Epithelial cell of proximal tubule (primary cell): ENCODE measurements around the gene BRD7. TPM values are rescaled to one million over a fixed set of nuclear protein-coding genes. Genes with fewer than 3 reads are reported as not detected.

Experiments used
- DNase-seq: peaks from one replicate; pipeline ENCODE4 v3.0.0-alpha.2; 2011; ENCODE audit warnings: low read depth
- H3K4me3 ChIP-seq: 2 replicates; pipeline ENCODE4 v1.5.1; 2011; ENCODE audit warnings: low read depth, mild to moderate bottlenecking, low read length
- CTCF ChIP-seq: conservative IDR thresholded peaks from 2 replicates; pipeline ENCODE4 v1.5.1; 2012; ENCODE audit warnings: low read depth, mild to moderate bottlenecking, low read length
- total RNA-seq: library from RNA; depleted of rRNA; stranded (reverse); fragments of >200 nt; gene quantifications from 2 replicates; pipeline ENCODE4 v1.2.3, GENCODE V29; 2015

Gene BRD7
- total RNA-seq, 1 donor from 2014 or later = 61.1 TPM

GRCh38 chr16:50297301-50298074 is 71.3 kb downstream of the BRD7 start:
- DNase-seq = no peak
- no peak overlapping the region for H3K4me3 ChIP-seq
- TF ChIP-seq CTCF = no peak

GRCh38 chr16:50296807-50297206 is 72.0 kb downstream of the BRD7 start:
- TF ChIP-seq CTCF = no peak
- DNase-seq = no peak
- H3K4me3 ChIP-seq = no peak overlapping the region

- DNase-seq = no peak
- no peak for TF ChIP-seq CTCF
- H3K4me3 ChIP-seq = no peak overlapping the region
Measured at GRCh38 chr16:50295541-50296132, 73.2 kb downstream of the BRD7 start.

GRCh38 chr16:50294955-50295354 is 73.8 kb downstream of the BRD7 start:
- TF ChIP-seq CTCF = no peak
- no peak overlapping the region for H3K4me3 ChIP-seq
- DNase-seq = no peak

GRCh38 chr16:50293994-50294855 is 74.6 kb downstream of the BRD7 start:
- TF ChIP-seq CTCF = no peak
- H3K4me3 ChIP-seq = no peak overlapping the region
- no peak for DNase-seq

- DNase-seq = no peak
- no peak for TF ChIP-seq CTCF
- H3K4me3 ChIP-seq = no peak overlapping the region
Measured at GRCh38 chr16:50293041-50293783, 75.6 kb downstream of the BRD7 start.
